CD4-positive, alpha-beta T cell treated with Interleukin-1 beta for 1 hour (primary cell): ENCODE measurements around the gene C6orf132.

ENCODE experiments used
- DNase-seq, 2 donors: peaks; one replicate each; pipeline ENCODE4 v3.0.0-alpha.2; 2020 to 2022

The C6orf132 gene

DNA sequence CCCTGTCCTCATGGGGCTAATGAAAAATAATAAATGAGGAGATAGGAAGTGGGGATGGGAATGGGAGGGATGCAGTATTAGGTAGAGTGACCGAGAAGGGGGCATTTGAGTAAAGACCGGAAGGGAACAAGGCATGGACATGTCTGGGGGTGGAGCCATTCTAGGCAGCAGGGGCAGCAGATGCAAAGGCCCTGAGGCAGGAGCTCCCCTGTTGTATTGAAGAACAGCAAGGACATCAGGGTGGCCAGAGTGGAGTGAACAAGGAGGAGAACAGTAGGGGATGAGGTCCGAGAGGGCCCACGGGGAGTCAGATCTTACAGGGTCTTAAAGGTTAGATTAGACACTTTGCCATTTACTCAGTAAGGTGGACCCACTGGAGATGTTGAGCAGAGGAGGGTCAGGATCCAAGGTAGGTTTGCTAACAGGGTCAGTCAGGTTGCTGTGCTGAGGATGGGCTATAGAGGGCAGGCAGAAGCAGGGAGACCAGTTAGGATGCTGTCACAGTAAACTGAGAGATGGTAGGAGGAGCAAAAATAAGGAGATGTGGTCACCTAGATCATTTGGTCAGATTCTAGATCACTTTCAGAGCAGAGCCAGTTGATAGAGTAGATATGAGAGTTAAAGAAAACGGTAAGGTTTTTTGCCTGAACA is 73.4 kb downstream of the C6orf132 start:
- DNase-seq, result no peak

DNA sequence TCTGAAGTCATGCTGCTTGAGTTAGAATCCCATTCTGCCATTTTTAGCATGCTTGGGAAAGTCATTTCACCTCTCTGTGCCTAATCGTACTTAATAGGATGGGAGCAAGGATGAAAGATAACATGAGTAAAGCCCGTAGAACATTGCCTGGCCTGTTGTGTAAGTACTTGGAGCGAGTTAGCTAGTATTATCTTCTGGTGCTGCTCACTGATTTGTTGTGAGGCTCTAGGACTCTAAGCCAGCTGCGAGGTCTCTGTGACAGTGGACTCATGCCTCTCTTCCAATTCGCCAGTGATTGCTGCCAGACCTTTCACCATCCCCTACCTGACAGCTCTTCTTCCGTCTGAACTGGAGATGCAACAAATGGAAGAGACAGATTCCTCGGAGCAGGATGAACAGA is 74.2 kb downstream of the C6orf132 start:
- DNase-seq, result no peak

DNA sequence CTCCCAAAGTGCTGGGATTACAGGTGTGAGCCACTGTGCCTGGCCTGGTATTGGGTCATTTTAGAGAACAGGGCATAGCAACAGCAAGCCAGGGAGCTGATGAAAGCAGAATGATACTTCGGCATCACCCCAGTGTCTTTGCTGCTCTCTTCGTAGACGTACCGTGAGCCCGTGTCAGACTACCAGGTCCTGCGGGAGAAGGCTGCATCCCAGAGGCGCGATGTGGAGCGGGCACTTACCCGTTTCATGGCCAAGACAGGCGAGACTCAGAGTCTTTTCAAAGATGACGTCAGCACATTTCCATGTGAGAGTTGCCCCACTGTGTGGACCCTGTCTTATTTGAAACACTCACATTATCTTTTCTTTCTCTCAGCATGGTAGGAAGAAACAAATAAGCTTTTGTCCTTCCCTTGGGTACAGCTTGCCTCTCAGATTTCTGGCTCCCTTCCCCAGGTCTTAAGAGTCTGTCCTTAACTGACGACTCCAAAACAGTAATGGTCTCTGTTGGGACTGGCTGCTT is 76.2 kb downstream of the C6orf132 start:
- no peak for DNase-seq

DNA sequence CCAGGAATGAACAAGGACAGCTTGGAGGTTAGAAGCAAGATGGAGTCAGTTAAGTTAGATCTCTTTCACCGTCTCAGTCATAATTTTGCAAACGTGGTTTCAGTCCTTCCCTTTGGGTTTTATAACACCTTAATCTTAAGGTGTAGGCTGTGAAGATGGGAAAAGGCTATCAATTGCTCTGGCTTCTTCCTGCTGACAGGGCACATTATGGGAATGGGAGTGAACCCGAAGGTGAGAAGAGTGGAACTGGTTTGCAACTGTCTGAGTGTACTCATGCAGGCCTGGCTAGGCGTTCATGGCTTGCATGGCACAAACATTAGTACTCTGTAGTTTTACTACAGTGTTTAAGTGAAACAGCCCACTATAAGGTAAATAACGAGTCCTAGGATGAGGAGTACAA is 82.7 kb downstream of the C6orf132 start:
- DNase-seq, result no peak

DNA sequence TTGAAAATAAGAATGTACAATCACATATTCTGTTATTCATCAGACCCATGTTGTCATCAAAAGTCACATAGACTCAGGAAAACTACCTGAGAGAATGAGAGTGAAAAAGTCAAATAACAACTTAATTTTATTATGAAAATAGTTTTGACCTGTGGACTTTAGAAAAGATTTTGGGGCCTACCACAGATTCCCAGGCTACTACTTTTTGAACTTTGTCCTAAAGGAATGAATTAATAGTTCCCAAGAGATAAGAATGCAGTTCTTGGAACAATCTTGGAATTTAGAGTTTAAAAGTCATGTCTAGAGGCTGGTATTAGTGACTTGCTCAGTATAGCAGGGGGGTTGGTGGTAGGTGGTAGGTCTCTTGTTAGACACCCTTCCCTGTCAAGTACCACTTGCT is 88.8 kb downstream of the C6orf132 start:
- DNase-seq, result no peak

DNA sequence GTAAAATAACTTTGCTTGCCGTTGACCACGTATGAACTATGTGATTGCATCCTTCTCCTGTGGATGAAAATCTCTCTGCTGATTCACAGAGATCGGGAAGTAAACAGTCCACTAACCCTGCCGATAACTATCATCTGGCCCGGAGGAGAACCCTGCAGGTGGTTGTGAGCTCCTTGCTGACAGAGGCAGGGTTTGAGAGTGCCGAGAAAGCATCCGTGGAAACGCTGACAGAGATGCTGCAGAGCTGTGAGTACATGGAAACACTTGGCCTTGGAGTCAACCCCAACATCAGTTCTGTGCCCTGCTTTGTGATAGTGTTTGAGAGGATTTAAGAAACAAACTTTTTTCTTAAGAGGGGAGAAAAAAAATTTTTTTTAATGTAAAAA is 91.2 kb downstream of the C6orf132 start:
- no peak for DNase-seq
